Panc1 (cell line): ENCODE measurements around the gene MXRA8.

ENCODE experiments used
- POLR2AphosphoS5 ChIP-seq: IDR thresholded peaks from 2 replicates; pipeline ENCODE4 v1.6.1; 2012; ENCODE audit warnings: mild to moderate bottlenecking, low read depth, low read length, moderate library complexity
- SIN3A ChIP-seq: IDR thresholded peaks from 2 replicates; pipeline ENCODE4 v1.6.1; 2012; ENCODE audit warnings: low read depth, mild to moderate bottlenecking, low read length, moderate library complexity, borderline replicate concordance; ENCODE audit not compliant: insufficient read depth
- TCF7L2 ChIP-seq: IDR thresholded peaks from 2 replicates; pipeline ENCODE4 v1.6.1; 2011; ENCODE audit warnings: mild to moderate bottlenecking, low read depth, low read length, inconsistent platforms
- TF ChIP-seq, protein P1 (sequence below): fragments of 450-650 bp; IDR thresholded peaks from 2 replicates; pipeline ENCODE4 v1.5.1; 2017; ENCODE audit warnings: mild to moderate bottlenecking
- TF ChIP-seq, protein P2 (sequence below), 2 experiments: IDR thresholded peaks; 2 replicates each; pipeline ENCODE4 v1.6.1; 2011 to 2012; ENCODE audit warnings: low read depth in 2 of 2, control low read depth in 1 of 2, low read length in 1 of 2, mild to moderate bottlenecking in 1 of 2, moderate library complexity in 1 of 2; ENCODE audit not compliant: insufficient read depth in 1 of 2

DNA sequence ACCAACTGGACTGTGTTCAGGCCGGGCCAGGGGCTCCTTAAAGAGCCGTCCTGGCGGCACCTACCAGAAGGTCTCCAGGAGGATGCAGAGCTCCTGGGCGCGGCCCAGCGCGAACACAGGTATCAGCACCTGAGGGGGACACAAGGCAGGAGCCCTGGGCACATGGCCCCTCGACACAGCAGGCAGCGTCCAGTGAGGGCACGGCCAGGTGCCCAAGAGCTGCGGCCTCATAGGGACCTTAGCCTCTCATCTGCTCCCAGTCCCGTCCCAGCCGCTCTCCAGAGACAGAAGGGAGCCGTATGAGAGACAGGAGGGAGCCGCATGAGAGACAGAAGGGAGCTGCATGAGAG is 44.1 kb downstream of the MXRA8 start:
- TF ChIP-seq, protein P1, sequence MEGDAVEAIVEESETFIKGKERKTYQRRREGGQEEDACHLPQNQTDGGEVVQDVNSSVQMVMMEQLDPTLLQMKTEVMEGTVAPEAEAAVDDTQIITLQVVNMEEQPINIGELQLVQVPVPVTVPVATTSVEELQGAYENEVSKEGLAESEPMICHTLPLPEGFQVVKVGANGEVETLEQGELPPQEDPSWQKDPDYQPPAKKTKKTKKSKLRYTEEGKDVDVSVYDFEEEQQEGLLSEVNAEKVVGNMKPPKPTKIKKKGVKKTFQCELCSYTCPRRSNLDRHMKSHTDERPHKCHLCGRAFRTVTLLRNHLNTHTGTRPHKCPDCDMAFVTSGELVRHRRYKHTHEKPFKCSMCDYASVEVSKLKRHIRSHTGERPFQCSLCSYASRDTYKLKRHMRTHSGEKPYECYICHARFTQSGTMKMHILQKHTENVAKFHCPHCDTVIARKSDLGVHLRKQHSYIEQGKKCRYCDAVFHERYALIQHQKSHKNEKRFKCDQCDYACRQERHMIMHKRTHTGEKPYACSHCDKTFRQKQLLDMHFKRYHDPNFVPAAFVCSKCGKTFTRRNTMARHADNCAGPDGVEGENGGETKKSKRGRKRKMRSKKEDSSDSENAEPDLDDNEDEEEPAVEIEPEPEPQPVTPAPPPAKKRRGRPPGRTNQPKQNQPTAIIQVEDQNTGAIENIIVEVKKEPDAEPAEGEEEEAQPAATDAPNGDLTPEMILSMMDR, result no peak
- TF ChIP-seq POLR2AphosphoS5, result no peak
- TF ChIP-seq, protein P2, sequence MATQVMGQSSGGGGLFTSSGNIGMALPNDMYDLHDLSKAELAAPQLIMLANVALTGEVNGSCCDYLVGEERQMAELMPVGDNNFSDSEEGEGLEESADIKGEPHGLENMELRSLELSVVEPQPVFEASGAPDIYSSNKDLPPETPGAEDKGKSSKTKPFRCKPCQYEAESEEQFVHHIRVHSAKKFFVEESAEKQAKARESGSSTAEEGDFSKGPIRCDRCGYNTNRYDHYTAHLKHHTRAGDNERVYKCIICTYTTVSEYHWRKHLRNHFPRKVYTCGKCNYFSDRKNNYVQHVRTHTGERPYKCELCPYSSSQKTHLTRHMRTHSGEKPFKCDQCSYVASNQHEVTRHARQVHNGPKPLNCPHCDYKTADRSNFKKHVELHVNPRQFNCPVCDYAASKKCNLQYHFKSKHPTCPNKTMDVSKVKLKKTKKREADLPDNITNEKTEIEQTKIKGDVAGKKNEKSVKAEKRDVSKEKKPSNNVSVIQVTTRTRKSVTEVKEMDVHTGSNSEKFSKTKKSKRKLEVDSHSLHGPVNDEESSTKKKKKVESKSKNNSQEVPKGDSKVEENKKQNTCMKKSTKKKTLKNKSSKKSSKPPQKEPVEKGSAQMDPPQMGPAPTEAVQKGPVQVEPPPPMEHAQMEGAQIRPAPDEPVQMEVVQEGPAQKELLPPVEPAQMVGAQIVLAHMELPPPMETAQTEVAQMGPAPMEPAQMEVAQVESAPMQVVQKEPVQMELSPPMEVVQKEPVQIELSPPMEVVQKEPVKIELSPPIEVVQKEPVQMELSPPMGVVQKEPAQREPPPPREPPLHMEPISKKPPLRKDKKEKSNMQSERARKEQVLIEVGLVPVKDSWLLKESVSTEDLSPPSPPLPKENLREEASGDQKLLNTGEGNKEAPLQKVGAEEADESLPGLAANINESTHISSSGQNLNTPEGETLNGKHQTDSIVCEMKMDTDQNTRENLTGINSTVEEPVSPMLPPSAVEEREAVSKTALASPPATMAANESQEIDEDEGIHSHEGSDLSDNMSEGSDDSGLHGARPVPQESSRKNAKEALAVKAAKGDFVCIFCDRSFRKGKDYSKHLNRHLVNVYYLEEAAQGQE (IDR thresholded peaks at IDR 0.05; ENCODE audit: insufficient read depth in 1 of 2, low read depth in 2 of 2, low read length in 1 of 2), result no peak
- TF ChIP-seq SIN3A, result no peak
- no peak for TF ChIP-seq TCF7L2
